Measurements from ENCODE around the gene ZBTB11. TPM values are rescaled to one million over a fixed set of nuclear protein-coding genes. Genes with fewer than 3 reads are reported as not detected.
"Not testable (repeated sequence)": the region's sequence is repeated elsewhere in the genome, so short reads cannot be mapped to it uniquely, and the experiment has no call there.

The ZBTB11 gene
- total RNA-seq, 1 donor from 2014 or later = 11.8 TPM

- TF ChIP-seq CTCF (conservative IDR thresholded peaks at IDR 0.05; ENCODE audit: low read depth, low read length) = no peak
- no peak for DNase-seq (ENCODE audit: low read depth)
These were observed 65.9 kb downstream of the ZBTB11 start for GRCh38 chr3:101611023-101611422.

GRCh38 chr3:101605398-101605797 lies 71.5 kb downstream of the ZBTB11 start:
- not testable (repeated sequence) for H3K4me3 ChIP-seq (ENCODE audit: low read depth, low read length); DNase-seq (ENCODE audit: low read depth)

More at GRCh38 chr3:101611023-101611422, 65.9 kb downstream of the ZBTB11 start:
- H3K4me3 ChIP-seq (ENCODE audit: low read depth, low read length) = no peak overlapping the region

- H3K4me3 ChIP-seq (ENCODE audit: low read depth, low read length) = no peak overlapping the region
- DNase-seq (ENCODE audit: low read depth) = no peak
These were observed 73.7 kb downstream of the ZBTB11 start for GRCh38 chr3:101603184-101603583.

GRCh38 chr3:101602731-101603130 lies 74.2 kb downstream of the ZBTB11 start:
- H3K4me3 ChIP-seq (ENCODE audit: low read depth, low read length) = no peak overlapping the region
- DNase-seq (ENCODE audit: low read depth) = no peak
- no peak for TF ChIP-seq CTCF (conservative IDR thresholded peaks at IDR 0.05; ENCODE audit: low read depth, low read length)

More at GRCh38 chr3:101603184-101603583, 73.7 kb downstream of the ZBTB11 start:
- TF ChIP-seq CTCF (conservative IDR thresholded peaks at IDR 0.05; ENCODE audit: low read depth, low read length) = no peak

Other genes starting within 250 kb of the ZBTB11 start
- 5.0 and 11.8 TPM in 2 replicates for gene SENP7, start 163.9 kb downstream of the ZBTB11 start, total RNA-seq
- 33.3 and 39.4 TPM in 2 replicates for gene TRMT10C, start 115.3 kb downstream of the ZBTB11 start, total RNA-seq
- gene PCNP, start 103.0 kb downstream of the ZBTB11 start, total RNA-seq = 54.7 and 57.9 TPM in 2 replicates
- gene RPL24, start 9.6 kb upstream of the ZBTB11 start, total RNA-seq = 2,026 and 2,298 TPM in 2 replicates
- 7.9 and 9.3 TPM in 2 replicates for gene CEP97, start 47.5 kb upstream of the ZBTB11 start, total RNA-seq
- 8.0 and 11.5 TPM in 2 replicates for gene NXPE3, start 102.1 kb upstream of the ZBTB11 start, total RNA-seq
- gene NFKBIZ, start 172.4 kb upstream of the ZBTB11 start, total RNA-seq = 46.5 and 140 TPM in 2 replicates